NT2/D1 (cell line): Measurements from ENCODE around the gene BANP.

Source experiments
- DNase-seq: peaks from one replicate; pipeline ENCODE4 v3.0.0-alpha.2; 2011; ENCODE audit warnings: low read depth, low spot score
- H3K27me3 ChIP-seq: 2 replicates; pipeline ENCODE4 v1.6.0; 2011; ENCODE audit warnings: mild to moderate bottlenecking; ENCODE audit not compliant: insufficient read length, insufficient read depth
- H3K36me3 ChIP-seq: 2 replicates; pipeline ENCODE4 v1.6.1; 2011; ENCODE audit warnings: mild to moderate bottlenecking, low read length, mixed read lengths; ENCODE audit not compliant: insufficient read depth, insufficient read length
- H3K4me1 ChIP-seq: 2 replicates; pipeline ENCODE4 v1.5.1; 2011; ENCODE audit not compliant: insufficient read depth, insufficient read length
- H3K4me3 ChIP-seq: 2 replicates; pipeline ENCODE4 v1.5.1; 2011; ENCODE audit warnings: low read depth; ENCODE audit not compliant: insufficient read length
- H3K9ac ChIP-seq: 2 replicates; pipeline ENCODE4 v1.6.0; 2011; ENCODE audit warnings: low read depth; ENCODE audit not compliant: insufficient read length
- H3K9me3 ChIP-seq: 2 replicates; pipeline ENCODE4 v1.5.1; 2011; ENCODE audit warnings: mild to moderate bottlenecking, low read length; ENCODE audit not compliant: insufficient read depth
- SUZ12 ChIP-seq: IDR thresholded peaks from 2 replicates; pipeline ENCODE4 v1.6.1; 2011; ENCODE audit not compliant: insufficient read length, insufficient read depth; ENCODE audit errors: extremely low read depth
- YY1 ChIP-seq: IDR thresholded peaks from 2 replicates; pipeline ENCODE4 v1.6.1; 2011; ENCODE audit not compliant: insufficient read length, insufficient read depth
- ZNF274 ChIP-seq: IDR thresholded peaks from 2 replicates; pipeline ENCODE4 v1.6.1; 2011; ENCODE audit warnings: mild to moderate bottlenecking, low read depth, low read length

BANP gene

DNA sequence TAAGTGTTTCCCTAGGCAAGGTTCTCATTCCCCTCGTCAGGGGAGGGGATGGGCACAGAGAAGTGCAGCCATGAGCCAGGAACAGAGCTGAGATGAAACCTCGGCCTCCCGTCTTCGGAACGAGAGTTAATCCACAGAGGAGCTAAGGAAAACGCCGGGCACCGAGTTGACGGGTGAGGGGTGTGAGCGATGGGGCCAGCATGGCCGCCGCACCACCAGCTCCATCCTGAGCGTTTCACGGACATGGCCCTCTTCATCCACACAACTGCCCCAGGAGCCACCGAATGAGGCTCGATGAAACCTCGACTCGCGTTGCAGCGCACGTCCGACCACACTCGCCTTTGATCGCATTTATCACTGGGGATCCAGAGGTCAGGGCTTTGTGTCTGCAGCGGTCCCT lies 36.4 kb upstream of the BANP start:
- DNase-seq = no peak
- peaks cover 3% of the 10 kb centered on the region for H3K27me3 ChIP-seq
- TF ChIP-seq ZNF274 = no peak
- H3K36me3 ChIP-seq = no peaks in the 10 kb centered on the region
- H3K9ac ChIP-seq = no peak overlapping the region
- peaks cover 10% of the 10 kb centered on the region for H3K4me1 ChIP-seq
- H3K9me3 ChIP-seq = no peaks in the 10 kb centered on the region
- H3K4me3 ChIP-seq = no peak overlapping the region

DNA sequence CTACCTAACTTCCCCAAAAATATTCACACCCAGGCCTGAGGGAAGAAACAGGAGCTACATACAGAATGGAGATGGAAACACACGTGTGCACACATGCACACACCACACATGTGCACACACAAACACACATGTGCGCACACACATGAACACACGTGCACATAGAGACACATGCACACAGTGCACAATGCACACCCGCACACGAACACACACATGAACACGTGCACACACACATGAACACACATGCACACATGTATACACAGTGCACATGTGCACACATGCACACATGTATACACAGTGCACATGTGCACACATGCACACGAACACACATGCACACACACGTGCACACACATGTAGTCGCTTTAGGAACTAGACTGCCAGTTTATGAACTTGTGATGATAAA lies 33.7 kb upstream of the BANP start:
- TF ChIP-seq ZNF274 (no peak), YY1 (no peak), SUZ12 (no peak)
- Histone ChIP-seq H3K4me3 (no peak overlapping the region), H3K36me3 (no peaks in the 10 kb centered on the region), H3K4me1 (peaks cover 13% of the 10 kb centered on the region), H3K9me3 (no peaks in the 10 kb centered on the region), H3K9ac (no peak overlapping the region), H3K27me3 (no peaks in the 10 kb centered on the region)
- no peak for DNase-seq

DNA sequence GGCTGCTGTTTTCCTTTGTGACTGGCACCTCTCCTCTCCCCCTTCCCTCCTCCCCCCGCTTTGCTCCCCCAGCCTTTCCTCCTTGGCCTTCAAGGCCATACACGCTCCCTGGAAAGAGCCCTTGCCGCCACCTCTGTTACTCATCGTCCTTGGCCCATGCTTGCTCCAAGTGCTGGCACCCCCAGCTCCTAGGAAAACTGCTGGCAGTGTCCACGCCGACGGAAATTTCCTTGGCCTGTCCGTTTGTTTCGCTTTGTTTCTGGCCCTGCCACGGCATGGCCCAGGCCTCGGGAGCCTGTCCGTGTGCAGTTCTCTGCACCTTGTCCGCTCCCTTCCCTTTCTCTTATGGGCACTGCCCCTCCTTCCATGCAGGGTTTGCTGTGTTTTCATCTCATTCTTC lies 32.9 kb upstream of the BANP start:
- Histone ChIP-seq H3K36me3 (no peaks in the 10 kb centered on the region), H3K4me1 (peaks cover 13% of the 10 kb centered on the region), H3K4me3 (no peak overlapping the region), H3K9ac (no peak overlapping the region), H3K27me3 (no peaks in the 10 kb centered on the region), H3K9me3 (no peaks in the 10 kb centered on the region)
- TF ChIP-seq ZNF274 = no peak
- DNase-seq = no peak

DNA sequence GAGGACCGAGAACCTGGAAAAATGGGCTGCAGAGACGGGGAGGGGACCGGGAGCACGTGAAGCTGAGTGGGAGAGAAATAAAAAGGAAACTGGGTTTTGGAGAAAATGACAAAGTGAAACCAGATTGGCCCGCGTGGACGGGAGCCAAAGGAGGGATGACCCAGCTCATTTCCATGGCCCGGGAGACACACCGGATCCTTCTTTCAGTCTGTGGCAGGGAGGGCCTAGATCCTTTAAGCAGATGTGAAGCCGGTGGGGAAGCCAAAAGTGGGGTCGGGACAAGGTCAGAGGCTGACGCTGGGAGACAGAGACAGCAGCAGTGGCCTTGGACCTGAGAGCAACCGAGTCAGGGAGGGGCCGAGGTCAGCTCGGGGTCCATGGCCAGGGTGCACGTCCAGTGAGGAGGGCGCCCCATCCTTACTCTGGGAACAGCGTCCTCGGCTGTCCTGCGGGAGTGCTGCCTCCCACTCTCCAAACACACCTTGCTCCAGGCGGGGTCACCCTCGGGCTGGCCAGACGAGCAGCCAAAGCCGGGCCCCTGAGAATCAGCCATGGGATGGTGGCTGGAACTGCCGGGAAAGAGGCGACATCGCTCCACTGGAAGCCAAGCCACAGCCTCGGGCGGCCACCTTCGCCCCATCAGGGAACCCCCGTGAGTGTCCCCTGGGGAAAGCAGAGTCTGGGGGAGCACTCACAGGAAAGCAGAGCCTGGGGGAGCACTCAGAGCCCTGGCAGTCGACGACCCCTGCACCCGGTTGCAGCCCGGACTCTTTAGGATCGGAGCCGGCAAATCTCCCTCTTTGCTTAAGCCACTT lies 32.2 kb upstream of the BANP start:
- Histone ChIP-seq H3K4me1 (peaks cover 15% of the 10 kb centered on the region), H3K4me3 (no peak overlapping the region), H3K27me3 (no peaks in the 10 kb centered on the region), H3K9me3 (no peaks in the 10 kb centered on the region), H3K36me3 (no peaks in the 10 kb centered on the region), H3K9ac (no peak overlapping the region)
- no peak for TF ChIP-seq ZNF274
- no peak for TF ChIP-seq SUZ12
- TF ChIP-seq YY1 = no peak
- no peak for DNase-seq

DNA sequence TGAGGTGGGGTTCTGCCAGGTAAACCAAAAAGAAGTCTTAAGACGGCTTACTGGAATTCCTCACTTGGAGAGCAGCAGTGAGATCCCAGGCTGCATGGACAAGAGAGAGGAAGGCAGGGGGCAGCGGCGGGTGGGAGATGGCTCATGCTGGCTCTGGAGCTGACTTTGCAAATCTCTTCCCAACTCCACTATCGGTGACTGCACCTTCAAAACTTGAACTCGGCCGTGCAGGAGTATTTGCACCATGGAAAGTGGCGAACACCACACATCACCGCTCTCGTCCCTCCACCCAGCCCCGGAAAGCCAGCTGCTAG lies 31.6 kb upstream of the BANP start:
- H3K27me3 ChIP-seq = no peaks in the 10 kb centered on the region
- no peak overlapping the region for H3K4me3 ChIP-seq
- no peak for DNase-seq

DNA sequence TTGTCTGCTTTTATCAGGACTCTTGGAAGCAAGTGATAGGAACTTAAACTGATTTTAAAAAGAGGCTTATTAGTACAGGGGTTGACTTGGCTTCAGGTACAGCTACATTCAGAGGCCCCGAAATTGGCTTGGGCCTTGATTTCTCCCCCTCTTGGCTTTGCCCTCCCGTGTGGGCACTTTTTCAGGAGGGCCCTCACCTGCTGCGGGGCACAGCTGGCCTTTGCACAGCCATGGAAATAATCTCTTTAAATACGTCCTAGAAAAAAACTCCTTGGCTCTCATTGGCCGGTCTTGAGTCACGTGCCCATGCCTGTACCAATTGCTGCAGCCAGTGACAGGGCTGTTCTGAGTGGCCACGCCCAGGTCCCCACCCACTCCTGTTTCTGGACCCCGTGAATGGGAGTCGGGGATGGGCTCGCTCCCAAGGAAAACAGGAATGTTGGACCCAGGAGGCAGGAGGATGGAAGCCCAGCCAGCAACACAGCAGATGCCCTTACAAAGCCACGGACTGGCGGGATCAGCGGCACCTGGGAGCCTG lies 29.9 kb upstream of the BANP start:
- H3K4me1 ChIP-seq = peaks cover 25% of the 10 kb centered on the region
- no peak for DNase-seq
- H3K27me3 ChIP-seq = no peaks in the 10 kb centered on the region
- H3K9ac ChIP-seq = no peak overlapping the region
- TF ChIP-seq SUZ12 (no peak), ZNF274 (no peak), YY1 (no peak)
- no peak overlapping the region for H3K4me3 ChIP-seq
- no peaks in the 10 kb centered on the region for H3K36me3 ChIP-seq
- H3K9me3 ChIP-seq = no peaks in the 10 kb centered on the region

More for the DNA sequence above, 31.6 kb upstream of the BANP start:
- H3K9ac ChIP-seq = no peak overlapping the region
- peaks cover 19% of the 10 kb centered on the region for H3K4me1 ChIP-seq
- H3K9me3 ChIP-seq = no peaks in the 10 kb centered on the region
- H3K36me3 ChIP-seq = no peaks in the 10 kb centered on the region
- TF ChIP-seq YY1 = no peak
- TF ChIP-seq ZNF274 = no peak
- no peak for TF ChIP-seq SUZ12

DNA sequence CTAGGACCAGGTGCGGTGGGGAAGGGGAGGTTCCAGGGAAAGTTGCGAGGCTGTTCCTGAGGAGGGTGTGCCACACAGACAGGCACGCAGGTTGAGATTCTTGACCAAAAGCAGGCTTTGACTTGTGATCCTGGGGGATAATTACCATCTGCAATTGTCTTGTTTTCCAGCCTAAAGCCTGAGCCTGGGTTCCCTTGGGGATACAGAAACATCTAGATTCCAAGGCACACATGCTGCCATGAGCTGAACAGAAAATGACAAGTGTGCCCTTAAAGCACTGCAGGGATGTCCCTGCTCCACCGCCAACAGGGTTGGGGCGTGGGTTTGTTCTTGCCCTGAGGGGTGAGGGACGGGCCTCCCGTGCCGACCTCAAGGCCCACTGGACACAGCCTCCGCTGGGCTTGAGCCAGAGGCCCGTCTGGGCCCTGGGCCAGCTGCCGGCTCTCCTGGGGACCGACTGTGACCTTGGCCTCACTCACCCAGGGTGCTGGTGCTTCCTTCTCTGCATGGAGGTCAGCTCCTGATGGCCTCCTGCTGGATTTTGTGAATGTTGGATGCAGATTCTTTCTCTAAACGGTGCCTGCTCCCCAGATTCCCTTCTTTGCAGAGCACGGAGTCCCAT lies 28.9 kb upstream of the BANP start:
- Histone ChIP-seq H3K36me3 (no peaks in the 10 kb centered on the region), H3K4me1 (peaks cover 27% of the 10 kb centered on the region), H3K9ac (no peak overlapping the region), H3K4me3 (no peak overlapping the region), H3K9me3 (no peaks in the 10 kb centered on the region), H3K27me3 (no peaks in the 10 kb centered on the region)
- TF ChIP-seq ZNF274 = no peak
- no peak for TF ChIP-seq YY1
- TF ChIP-seq SUZ12 = no peak
- no peak for DNase-seq
